Kidney (tissue), 14 donors: Measurements from ENCODE around the gene WDR86. TPM values are rescaled to one million over a fixed set of nuclear protein-coding genes. Genes with fewer than 3 reads are reported as not detected.

Source experiments
- DNase-seq, 5 donors: peaks; one replicate each; pipeline ENCODE4 v3.0.0-alpha.2; 2013 to 2020
- FAIRE-seq: peaks from 2 replicates; lab custom pipeline; 2012; peaks lifted over from hg19 to GRCh38; lab: Jason Lieb, UNC
- H3K27ac ChIP-seq, 2 donors: one replicate each; pipeline ENCODE4 v1.7.0; 2013; ENCODE audit warnings: low read depth in 2 of 2, low read length in 2 of 2, inconsistent platforms in 1 of 2
- H3K27me3 ChIP-seq: one replicate; pipeline ENCODE4 v1.7.1; 2013; ENCODE audit warnings: low read length, inconsistent platforms; ENCODE audit not compliant: control insufficient read depth, insufficient read depth
- H3K36me3 ChIP-seq, 3 donors: one replicate each; pipeline versions ENCODE4 v1.7.0 to v1.7.1; 2013; ENCODE audit warnings: low read length in 3 of 3, control low read depth in 1 of 3, inconsistent platforms in 1 of 3; ENCODE audit not compliant: insufficient read depth in 3 of 3, control insufficient read depth in 2 of 3
- H3K4me1 ChIP-seq, 3 donors: one replicate each; pipeline versions ENCODE4 v1.7.0 to v1.7.1; 2013; ENCODE audit warnings: low read length in 3 of 3, inconsistent platforms in 1 of 3, low read depth in 1 of 3; ENCODE audit not compliant: control insufficient read depth in 2 of 3, insufficient read depth in 2 of 3
- H3K4me3 ChIP-seq, 3 donors: one replicate each; pipeline versions ENCODE4 v1.7.0 to v1.8.1; 2013; ENCODE audit warnings: low read length in 3 of 3, control low read depth in 1 of 3, inconsistent platforms in 1 of 3
- H3K9ac ChIP-seq, 3 donors: one replicate each; pipeline versions ENCODE4 v1.7.0 to v1.7.1; 2013; ENCODE audit warnings: low read length in 3 of 3, control low read depth in 1 of 3, inconsistent platforms in 1 of 3
- H3K9me3 ChIP-seq, 3 donors: one replicate each; pipeline versions ENCODE4 v1.7.0 to v1.7.1; 2013; ENCODE audit warnings: low read length in 3 of 3, control low read depth in 1 of 3, inconsistent platforms in 1 of 3; ENCODE audit not compliant: control insufficient read depth in 2 of 3, insufficient read depth in 1 of 3
- intact Hi-C: fragments of 100-400 bp; cut with DNase I; formaldehyde crosslinking; loops from one replicate; pipeline ENCODE4 v1.11.1; 2022
- polyA plus RNA-seq: library from polyadenylated mRNA; stranded (reverse); fragments of 350-450 nt; fragmentation: Illumina TruSeq; extraction: RNeasy Lipid Tissue Mini Kit (QIAGEN cat#74804); gene quantifications from one replicate; pipeline ENCODE4 v1.2.3, GENCODE V29; 2014; ENCODE audit warnings: low read depth, low replicate concordance; ENCODE audit not compliant: insufficient read depth
- total RNA-seq: library from RNA; stranded (reverse); fragmentation: NEBNext Ultra II Directional; extraction: Animal tissue kit (Norgen Biotek cat#: 25700); gene quantifications from one replicate; pipeline ENCODE4 v1.2.1, GENCODE V29; 2021
- TF ChIP-seq, protein P1 (sequence below): IDR thresholded peaks from 3 replicates; pipeline ENCODE4 v1.5.1; 2012; ENCODE audit warnings: mild to moderate bottlenecking, moderate library complexity, borderline replicate concordance; ENCODE audit not compliant: insufficient read depth; ENCODE audit errors: extremely low read depth
- donor health status: control.
- donor health status: control.
- donor health status: control.
- donor health status: control.
- donor health status: control.
- donor health status: DM: yes; HTN: yes; CAD: no.
- donor health status: Normal renal cell carcinoma (clear cell type).

Gene WDR86
- total and polyA plus RNA-seq, 2 donors from 2014 or later: 1.8 to 5.9 TPM

DNA sequence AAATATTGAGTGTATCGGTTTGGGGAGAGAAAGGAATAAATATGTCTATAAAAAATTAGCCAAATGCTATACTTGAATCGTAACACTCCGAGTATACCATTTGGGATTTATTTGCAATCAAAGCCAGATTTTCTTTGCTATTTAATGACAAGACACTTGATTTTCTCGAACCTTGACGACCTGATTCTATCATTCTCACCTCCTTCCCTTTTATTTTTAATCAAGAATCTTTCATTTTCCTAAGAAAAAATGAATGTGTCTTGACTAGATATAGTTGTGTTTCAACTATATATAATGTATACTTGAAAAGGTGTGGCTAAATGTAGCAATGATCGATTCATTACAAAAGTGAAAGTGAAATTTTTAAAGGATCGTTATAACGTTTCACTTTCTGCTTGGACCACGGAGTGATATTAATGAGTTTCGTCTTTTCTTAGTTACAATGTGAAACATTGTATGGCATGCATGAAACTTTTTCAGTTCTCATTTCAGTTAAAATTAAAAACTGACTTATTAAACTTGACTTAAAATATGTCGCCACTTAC lies 67.7 kb downstream of the WDR86 start:
- DNase-seq: no peak
- no peak for FAIRE-seq
- Histone ChIP-seq H3K27me3 (no peaks in the 10 kb centered on the region), H3K4me1 (peaks cover 0 to 14% (median 6%) of the 10 kb centered on the region in 3 donors), H3K4me3 (peak overlapping the region; percentile 73 to 92 (median 92)), H3K9me3 (no peaks in the 10 kb centered on the region), H3K9ac (peak overlapping the region; percentile 67 to 89 (median 87)), H3K27ac (peak overlapping the region in 1 of 2 donors; percentile 65), H3K36me3 (peaks cover 3 to 11% (median 6%) of the 10 kb centered on the region in 3 donors)
- intact Hi-C loops: no loop called here
- TF ChIP-seq, protein P1, sequence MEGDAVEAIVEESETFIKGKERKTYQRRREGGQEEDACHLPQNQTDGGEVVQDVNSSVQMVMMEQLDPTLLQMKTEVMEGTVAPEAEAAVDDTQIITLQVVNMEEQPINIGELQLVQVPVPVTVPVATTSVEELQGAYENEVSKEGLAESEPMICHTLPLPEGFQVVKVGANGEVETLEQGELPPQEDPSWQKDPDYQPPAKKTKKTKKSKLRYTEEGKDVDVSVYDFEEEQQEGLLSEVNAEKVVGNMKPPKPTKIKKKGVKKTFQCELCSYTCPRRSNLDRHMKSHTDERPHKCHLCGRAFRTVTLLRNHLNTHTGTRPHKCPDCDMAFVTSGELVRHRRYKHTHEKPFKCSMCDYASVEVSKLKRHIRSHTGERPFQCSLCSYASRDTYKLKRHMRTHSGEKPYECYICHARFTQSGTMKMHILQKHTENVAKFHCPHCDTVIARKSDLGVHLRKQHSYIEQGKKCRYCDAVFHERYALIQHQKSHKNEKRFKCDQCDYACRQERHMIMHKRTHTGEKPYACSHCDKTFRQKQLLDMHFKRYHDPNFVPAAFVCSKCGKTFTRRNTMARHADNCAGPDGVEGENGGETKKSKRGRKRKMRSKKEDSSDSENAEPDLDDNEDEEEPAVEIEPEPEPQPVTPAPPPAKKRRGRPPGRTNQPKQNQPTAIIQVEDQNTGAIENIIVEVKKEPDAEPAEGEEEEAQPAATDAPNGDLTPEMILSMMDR: no peak

DNA sequence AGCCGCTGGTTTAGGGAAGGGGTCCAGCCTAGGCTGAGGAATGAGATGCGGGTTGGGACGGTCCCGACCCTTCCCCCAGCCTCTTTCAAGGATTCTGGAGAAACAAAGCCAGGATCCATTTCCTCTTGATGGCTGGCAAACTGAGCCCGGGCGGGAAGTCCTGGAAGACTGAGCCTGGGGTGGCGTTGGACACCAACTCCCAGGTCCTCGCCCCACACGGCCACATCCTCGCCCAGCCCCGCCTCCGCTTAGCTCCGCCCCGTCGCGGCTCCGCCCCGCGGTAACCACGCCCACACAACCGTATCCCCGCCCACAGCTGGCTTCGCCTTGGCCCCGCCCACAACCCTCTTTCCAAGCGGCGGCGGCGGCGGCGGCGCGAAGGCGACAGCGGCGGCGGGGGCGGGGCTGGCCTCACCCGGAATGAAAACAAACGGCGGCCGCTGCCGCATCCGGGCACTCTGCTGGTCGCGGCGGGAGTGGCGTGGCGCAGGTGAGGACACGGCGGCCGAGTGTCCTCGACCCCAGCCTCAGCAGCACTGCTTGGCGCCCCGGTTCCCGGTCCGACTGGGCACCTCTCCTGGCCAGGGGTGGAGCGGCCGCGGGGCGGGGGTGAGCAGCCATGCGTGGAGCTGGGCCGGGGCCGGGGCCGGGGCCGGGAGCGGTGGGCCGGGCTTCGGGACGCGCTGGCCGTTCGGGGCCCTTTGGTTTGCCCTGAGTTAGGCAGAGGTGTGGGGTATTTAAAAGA lies 68.3 kb downstream of the WDR86 start, which contains the start of gene NUB1:
Gene NUB1, plus strand, starts transcription at position 456 of the 745 bp plus-strand sequence. CDS start 3,538 bp downstream, outside the sequence.
- intact Hi-C loops: no loop called here
- Histone ChIP-seq H3K4me3 (peak within 1 kb of the TSS; percentile 73 to 92 (median 92)), H3K36me3 (peaks cover 2 to 8% (median 6%) of the 10 kb centered on the region in 3 donors), H3K9me3 (no peaks in the 10 kb centered on the region), H3K4me1 (peaks cover 0 to 12% (median 5%) of the 10 kb centered on the region in 3 donors), H3K9ac (peak within 1 kb of the TSS; percentile 67 to 89 (median 87)), H3K27ac (peak within 1 kb of the TSS; percentile 25 to 65), H3K27me3 (no peaks in the 10 kb centered on the region)
- DNase-seq (peak; percentile 91 to 97 (median 95)), FAIRE-seq (no peak)
- TF ChIP-seq, protein P1: peak; percentile 5

DNA sequence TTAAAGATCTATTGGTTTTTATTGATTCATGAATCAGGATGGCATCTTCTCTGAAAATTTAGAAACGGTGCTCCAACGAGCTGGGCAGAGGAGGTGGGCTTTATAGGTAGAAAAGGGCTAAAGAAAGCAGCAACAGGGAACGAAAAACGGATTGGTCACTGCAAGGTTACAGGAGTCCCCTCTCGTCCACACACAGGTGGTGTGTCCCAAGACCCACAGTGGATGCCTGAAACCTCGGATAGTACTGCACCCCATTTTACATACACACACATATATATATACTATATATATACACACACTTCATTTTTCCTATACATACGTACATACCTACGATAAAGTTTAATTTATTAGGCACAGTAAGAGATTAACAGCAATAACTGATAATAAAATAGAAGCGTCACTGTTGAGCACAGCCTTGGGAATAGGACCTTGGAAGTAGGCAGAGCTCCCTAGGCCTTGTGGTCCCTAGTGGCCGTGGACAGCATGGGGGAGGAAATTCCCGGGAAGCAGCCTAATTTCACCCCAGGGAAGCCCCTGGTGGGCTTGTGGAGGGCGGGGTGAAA lies 69.0 kb downstream of the WDR86 start:
- H3K9ac ChIP-seq: no peak overlapping the region
- H3K9me3 ChIP-seq: no peaks in the 10 kb centered on the region
- H3K4me3 ChIP-seq: peak overlapping the region; percentile 18 to 46 (median 46)

More for the DNA sequence above, 69.0 kb downstream of the WDR86 start:
- DNase-seq (no peak), FAIRE-seq (no peak)
- intact Hi-C loops: no loop called here
- H3K4me1 ChIP-seq: peaks cover 0 to 8% (median 0%) of the 10 kb centered on the region in 3 donors
- TF ChIP-seq, protein P1: no peak
- H3K36me3 ChIP-seq: peaks cover 0 to 5% (median 3%) of the 10 kb centered on the region in 3 donors
- no peaks in the 10 kb centered on the region for H3K27me3 ChIP-seq
- H3K27ac ChIP-seq: peak overlapping the region; percentile 25 to 60
